Sigmoid colon (tissue), 7 donors: ENCODE results near the gene GALNT13. TPM values are rescaled to one million over a fixed set of nuclear protein-coding genes. Genes with fewer than 3 reads are reported as not detected.

ENCODE experiments used
- DNase-seq: peaks from one replicate; pipeline ENCODE4 v3.0.0-alpha.2; 2019
- H3K27ac ChIP-seq, 4 donors: fragments of 200-600 bp; sonication (generic); one replicate each; pipeline ENCODE4 v1.5.1; 2016 to 2019; ENCODE audit warnings: mild to moderate bottlenecking in 1 of 4
- H3K27me3 ChIP-seq, 3 donors: fragments of 200-600 bp; sonication (generic); one replicate each; pipeline ENCODE4 v1.5.1; 2019; ENCODE audit warnings: mild to moderate bottlenecking in 1 of 3
- H3K36me3 ChIP-seq, 4 donors: fragments of 200-600 bp; sonication (generic); one replicate each; pipeline ENCODE4 v1.5.1; 2016 to 2019
- H3K4me1 ChIP-seq, 4 donors: fragments of 200-600 bp; sonication (generic); one replicate each; pipeline ENCODE4 v1.5.1; 2017 to 2019
- H3K4me3 ChIP-seq, 4 donors: fragments of 200-600 bp; sonication (generic); one replicate each; pipeline ENCODE4 v1.5.1; 2017 to 2019; ENCODE audit warnings: mild to moderate bottlenecking in 2 of 4, moderate library complexity in 1 of 4
- H3K9me3 ChIP-seq, 4 donors: fragments of 200-600 bp in 3 of 4; sonication (generic) in 3 of 4; one replicate each; pipeline versions ENCODE4 v1.5.1 to v1.6.1; 2013 to 2019
- CTCF ChIP-seq, 4 experiments: fragments of 450-650 bp in 3 of 4; fragments of 200-600 bp in 1 of 4; IDR thresholded peaks; one replicate each; pipeline ENCODE4 v1.5.1; 2016 to 2019; ENCODE audit warnings: antibody characterized with exemption in 4 of 4, mild to moderate bottlenecking in 3 of 4, moderate library complexity in 2 of 4
- EP300 ChIP-seq, 4 donors: sonication (generic); formaldehyde crosslinking; IDR thresholded peaks; one replicate each; pipeline ENCODE4 v1.6.1; 2017; ENCODE audit warnings: antibody characterized with exemption in 4 of 4
- POLR2A ChIP-seq, 2 donors: fragments of 450-650 bp; IDR thresholded peaks; one replicate each; pipeline ENCODE4 v1.6.1; 2016; ENCODE audit warnings: antibody characterized with exemption in 2 of 2, mild to moderate bottlenecking in 2 of 2, moderate library complexity in 2 of 2
- POLR2AphosphoS5 ChIP-seq, 4 donors: sonication (generic); formaldehyde crosslinking; IDR thresholded peaks; one replicate each; pipeline ENCODE4 v1.6.1; 2017; ENCODE audit warnings: antibody characterized with exemption in 4 of 4
- WGBS, 2 donors: extraction: QIAGEN DNeasy Blood & Tissue Kit; methylation state at CpG; one replicate each; pipeline ENCODE4 v1.1.7; 2013; 5-methylcytosine and 5-hydroxymethylcytosine counted together
- intact Hi-C: fragments of 100-400 bp; cut with DNase I; formaldehyde crosslinking; loops from one replicate; pipeline ENCODE4 v1.15.1; 2023
- polyA plus RNA-seq, 3 donors: library from polyadenylated mRNA; stranded (reverse); fragments of 200-250 nt; gene quantifications; one replicate each; pipeline ENCODE4 v1.2.3, GENCODE V29; 2013
- total RNA-seq, 4 donors: library from RNA; depleted of rRNA; stranded (reverse); fragments of >200 nt; gene quantifications; one replicate each; pipeline ENCODE4 v1.1.0, GENCODE V29; 2016
- donor health status: healthy with polysubstance abuse.
- donor health status: Bipolar disorder and iron deficiency.
- donor health status: healthy.

GALNT13 gene
- total and polyA plus RNA-seq, 7 donors = under 0.01 to 2.5 (median 0.82) TPM; not detected in 1

DNA sequence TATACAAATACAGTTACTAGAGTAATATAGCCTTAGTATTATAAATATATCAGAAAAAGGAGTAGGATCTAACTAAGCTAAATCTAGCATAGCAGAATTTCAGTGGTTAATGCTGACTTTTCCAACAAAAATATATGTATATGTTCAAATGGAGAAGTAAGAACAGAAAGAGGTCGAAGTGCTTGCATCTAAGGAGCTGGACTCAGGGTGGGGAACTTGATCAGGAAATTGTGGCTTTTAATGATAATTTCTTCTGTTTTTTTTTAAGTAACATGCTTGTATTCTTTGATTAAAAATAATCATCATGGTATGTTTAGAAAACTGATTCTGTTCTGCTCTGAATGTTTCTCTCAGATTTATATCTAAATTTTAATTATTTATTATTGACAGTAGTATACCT, 327.1 kb downstream of the GALNT13 start:
- TF ChIP-seq CTCF (IDR thresholded peaks at IDR 0.05) (no peak), POLR2A (IDR thresholded peaks at IDR 0.05) (no peak), POLR2AphosphoS5 (IDR thresholded peaks at IDR 0.05) (no peak)
- H3K9me3 ChIP-seq = no peaks in the 10 kb centered on the region
- intact Hi-C loops = no loop called here
- H3K36me3 ChIP-seq = no peaks in the 10 kb centered on the region
- no peak for DNase-seq
- H3K4me1 ChIP-seq = no peaks in the 10 kb centered on the region
- no peak overlapping the region for H3K27ac ChIP-seq
- 42 to 74% methylated on average over 1 of the region's 1 CpG for WGBS, 2 donors
- no peaks in the 10 kb centered on the region for H3K27me3 ChIP-seq
- H3K4me3 ChIP-seq = no peak overlapping the region

GRCh38 chr2:154203206-154203605, 331.5 kb downstream of the GALNT13 start:
- Histone ChIP-seq H3K4me3 (no peak overlapping the region), H3K4me1 (no peaks in the 10 kb centered on the region), H3K36me3 (no peaks in the 10 kb centered on the region), H3K27ac (no peak overlapping the region), H3K27me3 (no peaks in the 10 kb centered on the region), H3K9me3 (no peaks in the 10 kb centered on the region)
- TF ChIP-seq POLR2AphosphoS5 (IDR thresholded peaks at IDR 0.05) = no peak
- intact Hi-C loops = no loop called here
- DNase-seq = no peak

DNA sequence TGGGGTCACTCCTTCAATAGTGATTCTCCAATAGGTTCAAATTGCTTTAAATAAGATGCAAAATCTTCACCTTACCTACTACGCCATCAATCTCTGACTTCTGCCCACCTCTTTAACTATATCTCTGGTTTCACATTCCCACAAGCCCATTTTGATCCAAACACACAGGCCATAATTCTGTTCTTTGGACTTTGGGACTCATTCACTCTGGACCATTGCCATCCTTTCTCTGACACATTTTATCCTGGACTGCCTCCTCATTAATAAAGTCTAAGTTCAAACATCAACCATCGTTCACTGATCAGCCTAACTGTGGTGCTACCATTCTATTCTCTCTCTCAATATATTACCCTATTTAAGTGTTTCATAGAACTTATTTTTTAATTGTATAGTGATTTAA, 332.2 kb downstream of the GALNT13 start:
- Histone ChIP-seq H3K27me3 (no peaks in the 10 kb centered on the region), H3K27ac (no peak overlapping the region), H3K4me1 (no peaks in the 10 kb centered on the region), H3K9me3 (no peaks in the 10 kb centered on the region), H3K36me3 (no peaks in the 10 kb centered on the region), H3K4me3 (no peak overlapping the region)
- WGBS, 2 donors = 19 to 67% methylated on average over 2 of the region's 2 CpGs
- intact Hi-C loops = no loop called here
- DNase-seq = no peak
- TF ChIP-seq POLR2AphosphoS5 (IDR thresholded peaks at IDR 0.05) (no peak), POLR2A (IDR thresholded peaks at IDR 0.05) (no peak)

- TF ChIP-seq POLR2AphosphoS5 (IDR thresholded peaks at IDR 0.05) (no peak), CTCF (IDR thresholded peaks at IDR 0.05) (no peak)
- H3K4me1 ChIP-seq = no peaks in the 10 kb centered on the region
- intact Hi-C loops = no loop called here
- H3K27me3 ChIP-seq = no peaks in the 10 kb centered on the region
- 89 to 94% methylated on average over 2 of the region's 2 CpGs for WGBS, 2 donors
- H3K4me3 ChIP-seq = no peak overlapping the region
- H3K9me3 ChIP-seq = no peaks in the 10 kb centered on the region
- H3K27ac ChIP-seq = no peak overlapping the region
- H3K36me3 ChIP-seq = no peaks in the 10 kb centered on the region
- DNase-seq = no peak
These were observed 335.7 kb downstream of the GALNT13 start for GRCh38 chr2:154207288-154208047.

- H3K27ac ChIP-seq = no peak overlapping the region
- no peaks in the 10 kb centered on the region for H3K27me3 ChIP-seq
- 95 to 97% methylated on average over 1 of the region's 1 CpG for WGBS, 2 donors
- intact Hi-C loops = no loop called here
- no peaks in the 10 kb centered on the region for H3K4me1 ChIP-seq
- TF ChIP-seq CTCF (IDR thresholded peaks at IDR 0.05) = no peak
- TF ChIP-seq POLR2A (IDR thresholded peaks at IDR 0.05) = no peak
- no peak for TF ChIP-seq POLR2AphosphoS5 (IDR thresholded peaks at IDR 0.05)
- TF ChIP-seq EP300 (IDR thresholded peaks at IDR 0.05) = no peak
- no peaks in the 10 kb centered on the region for H3K36me3 ChIP-seq
- no peaks in the 10 kb centered on the region for H3K9me3 ChIP-seq
- H3K4me3 ChIP-seq = no peak overlapping the region
- no peak for DNase-seq
These were observed 352.0 kb downstream of the GALNT13 start for GRCh38 chr2:154223726-154224125.

DNA sequence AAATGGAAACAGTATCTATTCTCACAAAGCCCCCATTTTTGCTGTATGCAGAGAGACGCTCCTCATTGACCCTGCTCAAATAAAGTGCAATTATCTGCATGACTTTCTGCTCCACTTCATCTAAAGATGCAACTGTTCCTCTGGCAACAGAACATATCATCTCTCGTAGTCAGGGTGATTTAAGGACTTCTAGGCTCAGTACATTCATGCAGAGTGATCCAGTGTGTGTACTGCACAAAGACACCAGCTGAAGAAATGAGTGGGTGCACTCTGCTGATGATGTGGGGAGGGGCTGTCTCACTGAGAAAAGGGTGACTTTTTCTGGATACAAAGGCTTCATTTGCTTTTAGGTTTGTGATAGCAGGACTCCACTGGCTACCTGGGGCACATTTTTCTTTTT, 355.2 kb downstream of the GALNT13 start:
- Histone ChIP-seq H3K27me3 (no peaks in the 10 kb centered on the region), H3K27ac (no peak overlapping the region), H3K36me3 (no peaks in the 10 kb centered on the region), H3K4me1 (no peaks in the 10 kb centered on the region), H3K9me3 (no peaks in the 10 kb centered on the region), H3K4me3 (no peak overlapping the region)
- intact Hi-C loops = no loop called here
- WGBS, 2 donors = 76 to 82% methylated on average over 2 of the region's 2 CpGs
- no peak for DNase-seq
- no peak for TF ChIP-seq CTCF (IDR thresholded peaks at IDR 0.05)
- no peak for TF ChIP-seq EP300 (IDR thresholded peaks at IDR 0.05)
- no peak for TF ChIP-seq POLR2AphosphoS5 (IDR thresholded peaks at IDR 0.05)
- no peak for TF ChIP-seq POLR2A (IDR thresholded peaks at IDR 0.05)
